Stomach (tissue), 9 donors: Measurements from ENCODE around the gene RABGAP1. TPM values are rescaled to one million over a fixed set of nuclear protein-coding genes. Genes with fewer than 3 reads are reported as not detected.

Source experiments
- DNase-seq, 2 donors: peaks; one replicate each; pipeline versions ENCODE4 v3.0.0 to v3.0.0-alpha.2; 2013 to 2019
- H3K27ac ChIP-seq, 5 donors: fragments of 200-600 bp in 4 of 5; sonication (generic) in 4 of 5; one replicate each; pipeline ENCODE4 v1.5.1; 2013 to 2019; ENCODE audit warnings: mild to moderate bottlenecking in 1 of 5, moderate library complexity in 1 of 5
- H3K27me3 ChIP-seq, 3 donors: fragments of 200-600 bp; sonication (generic); one replicate each; pipeline ENCODE4 v1.5.1; 2017 to 2019; ENCODE audit warnings: mixed run types in 1 of 3
- H3K36me3 ChIP-seq, 4 donors: fragments of 200-600 bp; sonication (generic); 1 replicate in 3 of 4; 2 replicates in 1 of 4; pipeline ENCODE4 v1.5.1; 2016 to 2019
- H3K4me1 ChIP-seq, 4 donors: fragments of 200-600 bp; sonication (generic); one replicate each; pipeline ENCODE4 v1.5.1; 2016 to 2019
- H3K4me3 ChIP-seq, 4 donors: fragments of 200-600 bp; sonication (generic) in 3 of 4; one replicate each; pipeline ENCODE4 v1.5.1; 2016 to 2019; ENCODE audit warnings: mild to moderate bottlenecking in 1 of 4
- H3K9me3 ChIP-seq, 4 donors: fragments of 200-600 bp; sonication (generic); one replicate each; pipeline ENCODE4 v1.5.1; 2016 to 2019
- EP300 ChIP-seq: sonication (generic); formaldehyde crosslinking; IDR thresholded peaks from one replicate; pipeline ENCODE4 v1.6.1; 2017; ENCODE audit warnings: antibody characterized with exemption
- POLR2A ChIP-seq, 4 donors: fragments of 450-650 bp; IDR thresholded peaks; one replicate each; pipeline ENCODE4 v1.6.1; 2016; ENCODE audit warnings: antibody characterized with exemption in 4 of 4, control low read depth in 2 of 4, mild to moderate bottlenecking in 1 of 4, moderate library complexity in 1 of 4
- POLR2AphosphoS5 ChIP-seq, 3 donors: sonication (generic); formaldehyde crosslinking; IDR thresholded peaks; one replicate each; pipeline ENCODE4 v1.6.1; 2016; ENCODE audit warnings: antibody characterized with exemption in 3 of 3
- WGBS, 5 donors: extraction: QIAGEN DNeasy Blood & Tissue Kit in 3 of 5; methylation state at CpG; one replicate each; pipeline versions ENCODE4 v1.1.5 to v1.1.7; 2013 to 2018; 5-methylcytosine and 5-hydroxymethylcytosine counted together
- intact Hi-C: fragments of 100-400 bp; cut with DNase I; formaldehyde crosslinking; loops from one replicate; pipeline ENCODE4 v1.15.1; 2023; ENCODE audit warnings: low total_unique reads
- polyA plus RNA-seq, 3 donors: library from polyadenylated mRNA; stranded (reverse); fragments of 200-250 nt; gene quantifications; one replicate each; pipeline ENCODE4 v1.2.3, GENCODE V29; 2013
- total RNA-seq, 5 donors: library from RNA; depleted of rRNA; stranded (reverse); fragments of >200 nt; gene quantifications; one replicate each; pipeline versions ENCODE4 v1.1.0 to v1.2.3, GENCODE V29; 2014 to 2016
- TF ChIP-seq, protein P1 (sequence below), 7 experiments: fragments of 450-650 bp in 4 of 7; fragments of 200-600 bp in 3 of 7; sonication (generic) in 3 of 7; IDR thresholded peaks; one replicate each; pipeline ENCODE4 v1.5.1; 2016 to 2019; ENCODE audit warnings: antibody characterized with exemption in 7 of 7, control low read depth in 2 of 7, mild to moderate bottlenecking in 1 of 7
- donor health status: healthy with polysubstance abuse.
- donor health status: Bipolar disorder and iron deficiency.
- donor health status: healthy.

RABGAP1 gene
- total and polyA plus RNA-seq, 8 donors = 7.0 to 157 (median 33.0) TPM

DNA sequence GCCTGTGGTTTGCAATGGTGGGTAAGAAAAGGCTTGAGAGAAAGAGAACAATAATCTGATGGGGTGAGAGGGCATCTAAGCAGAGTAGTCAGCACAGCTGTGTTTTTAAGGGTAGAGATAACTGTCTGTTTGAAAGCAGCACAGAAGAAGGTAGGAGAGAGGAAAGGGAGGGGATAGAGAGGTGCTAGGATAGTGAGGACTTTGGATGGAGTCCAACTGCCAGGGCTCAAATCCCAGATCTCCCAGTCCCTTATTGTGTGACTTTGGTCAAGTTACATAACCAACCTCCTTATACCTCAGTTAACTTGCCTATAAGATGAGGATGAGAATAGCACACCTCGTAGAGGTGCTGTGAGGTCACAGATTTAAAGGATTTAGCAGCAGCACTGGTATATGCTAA is 148.2 kb downstream of the RABGAP1 start:
- H3K9me3 ChIP-seq = no peaks in the 10 kb centered on the region
- no peak overlapping the region for H3K27ac ChIP-seq
- WGBS, 5 donors = 71 to 90% (median 86%) methylated on average over 1 of the region's 1 CpG
- intact Hi-C loops = no loop called here
- no peak overlapping the region for H3K4me3 ChIP-seq
- peaks cover 0 to 6% (median 0%) of the 10 kb centered on the region in 4 donors for H3K4me1 ChIP-seq
- DNase-seq = no peak
- no peaks in the 10 kb centered on the region for H3K27me3 ChIP-seq
- H3K36me3 ChIP-seq = peaks cover 30 to 94% (median 89%) of the 10 kb centered on the region in 4 donors
- TF ChIP-seq POLR2A (IDR thresholded peaks at IDR 0.05) (no peak), EP300 (no peak), POLR2AphosphoS5 (IDR thresholded peaks at IDR 0.05) (no peak)
- TF ChIP-seq, protein P1, sequence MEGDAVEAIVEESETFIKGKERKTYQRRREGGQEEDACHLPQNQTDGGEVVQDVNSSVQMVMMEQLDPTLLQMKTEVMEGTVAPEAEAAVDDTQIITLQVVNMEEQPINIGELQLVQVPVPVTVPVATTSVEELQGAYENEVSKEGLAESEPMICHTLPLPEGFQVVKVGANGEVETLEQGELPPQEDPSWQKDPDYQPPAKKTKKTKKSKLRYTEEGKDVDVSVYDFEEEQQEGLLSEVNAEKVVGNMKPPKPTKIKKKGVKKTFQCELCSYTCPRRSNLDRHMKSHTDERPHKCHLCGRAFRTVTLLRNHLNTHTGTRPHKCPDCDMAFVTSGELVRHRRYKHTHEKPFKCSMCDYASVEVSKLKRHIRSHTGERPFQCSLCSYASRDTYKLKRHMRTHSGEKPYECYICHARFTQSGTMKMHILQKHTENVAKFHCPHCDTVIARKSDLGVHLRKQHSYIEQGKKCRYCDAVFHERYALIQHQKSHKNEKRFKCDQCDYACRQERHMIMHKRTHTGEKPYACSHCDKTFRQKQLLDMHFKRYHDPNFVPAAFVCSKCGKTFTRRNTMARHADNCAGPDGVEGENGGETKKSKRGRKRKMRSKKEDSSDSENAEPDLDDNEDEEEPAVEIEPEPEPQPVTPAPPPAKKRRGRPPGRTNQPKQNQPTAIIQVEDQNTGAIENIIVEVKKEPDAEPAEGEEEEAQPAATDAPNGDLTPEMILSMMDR (IDR thresholded peaks at IDR 0.05) = no peak

DNA sequence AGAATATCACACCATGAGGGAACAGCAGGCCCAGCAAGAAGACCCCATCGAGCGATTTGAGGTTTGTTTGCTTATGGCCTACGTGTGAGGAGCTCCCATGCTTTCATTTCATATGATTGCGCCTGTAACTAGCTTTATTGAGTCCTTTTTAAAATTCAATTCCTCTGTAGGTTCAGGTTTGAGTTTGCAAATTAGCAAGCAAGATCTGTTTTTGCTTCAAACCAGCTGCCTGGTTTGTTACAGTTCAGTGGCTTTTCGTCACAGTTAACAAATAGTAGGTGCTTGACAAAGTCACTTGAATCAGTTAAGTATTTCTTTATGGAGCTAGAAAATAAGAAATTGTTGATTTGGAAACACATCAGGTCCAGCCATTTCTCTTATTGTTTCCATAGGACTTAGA is 149.0 kb downstream of the RABGAP1 start:
- no peak overlapping the region for H3K27ac ChIP-seq
- peaks cover 30 to 94% (median 88%) of the 10 kb centered on the region in 4 donors for H3K36me3 ChIP-seq

DNA sequence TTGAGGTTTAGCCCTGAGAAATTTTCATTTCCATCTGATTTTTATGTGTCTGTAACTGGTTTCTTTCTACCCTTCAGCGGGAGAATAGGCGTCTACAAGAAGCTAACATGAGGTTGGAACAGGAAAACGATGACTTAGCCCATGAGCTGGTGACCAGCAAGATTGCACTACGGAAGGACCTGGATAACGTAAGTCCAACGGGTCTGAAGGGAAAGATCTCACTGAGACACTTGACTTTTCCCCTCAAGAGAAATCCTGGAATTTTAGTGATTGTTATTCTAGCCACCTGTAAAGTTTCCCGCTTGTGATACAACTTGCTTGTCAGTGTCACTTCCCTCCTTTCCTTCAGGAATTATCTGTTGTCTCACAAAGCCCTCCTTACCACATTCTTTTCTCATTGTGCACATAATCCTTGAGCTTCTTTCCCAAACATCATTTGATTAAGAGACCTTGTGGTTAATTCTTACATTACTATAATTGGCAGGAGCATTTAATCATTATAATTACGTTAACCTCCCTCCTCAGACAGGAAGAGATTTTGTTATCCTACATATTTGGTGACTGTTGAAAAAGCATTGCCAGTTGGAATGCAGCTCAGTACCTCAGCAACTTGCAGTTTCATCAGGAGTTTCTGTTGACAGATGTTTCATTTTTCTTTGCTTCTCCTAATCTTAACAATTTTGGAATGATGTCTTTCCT is 149.5 kb downstream of the RABGAP1 start:
- H3K27ac ChIP-seq = no peak overlapping the region
- H3K27me3 ChIP-seq = no peaks in the 10 kb centered on the region
- DNase-seq = no peak
- H3K36me3 ChIP-seq = peaks cover 30 to 92% (median 87%) of the 10 kb centered on the region in 4 donors
- intact Hi-C loops = no loop called here
- H3K9me3 ChIP-seq = no peaks in the 10 kb centered on the region
- no peak overlapping the region for H3K4me3 ChIP-seq
- H3K4me1 ChIP-seq = peaks cover 0 to 6% (median 0%) of the 10 kb centered on the region in 4 donors
- WGBS, 5 donors = 85 to 93% (median 91%) methylated on average over 8 of the region's 8 CpGs
- TF ChIP-seq EP300 (no peak), POLR2A (IDR thresholded peaks at IDR 0.05) (no peak), POLR2AphosphoS5 (IDR thresholded peaks at IDR 0.05) (no peak)
- TF ChIP-seq, protein P1 (IDR thresholded peaks at IDR 0.05) = no peak

More for the DNA sequence above, 149.0 kb downstream of the RABGAP1 start:
- TF ChIP-seq, protein P1 (IDR thresholded peaks at IDR 0.05) = no peak
- no peak for TF ChIP-seq POLR2A (IDR thresholded peaks at IDR 0.05)
- no peak for TF ChIP-seq POLR2AphosphoS5 (IDR thresholded peaks at IDR 0.05)
- TF ChIP-seq EP300 = no peak
- no peak for DNase-seq
- intact Hi-C loops = no loop called here
- peaks cover 0 to 6% (median 0%) of the 10 kb centered on the region in 4 donors for H3K4me1 ChIP-seq
- no peaks in the 10 kb centered on the region for H3K27me3 ChIP-seq
- 87 to 96% (median 95%) methylated on average over 5 of the region's 5 CpGs for WGBS, 5 donors
- no peaks in the 10 kb centered on the region for H3K9me3 ChIP-seq
- H3K4me3 ChIP-seq = no peak overlapping the region

DNA sequence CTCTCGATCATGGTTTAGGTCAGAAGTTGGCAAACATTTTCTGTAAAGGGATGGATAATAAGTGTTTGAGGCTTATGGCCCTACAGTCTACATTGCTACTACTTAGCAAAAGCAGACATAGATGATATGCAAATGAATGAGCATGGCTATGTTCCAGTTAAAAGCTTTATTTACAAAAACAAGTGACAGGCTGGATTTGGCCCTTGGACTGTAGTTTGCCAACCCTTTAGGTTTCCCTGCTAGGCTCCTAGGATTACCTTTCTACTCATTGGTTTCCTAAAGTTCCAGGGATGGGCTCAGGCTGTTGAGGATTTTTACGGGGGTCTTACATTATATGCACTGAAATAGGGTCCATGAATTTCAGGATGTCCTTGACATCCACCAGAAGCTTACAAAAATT is 150.1 kb downstream of the RABGAP1 start:
- 76 to 94% (median 86%) methylated on average over 2 of the region's 2 CpGs for WGBS, 5 donors
- DNase-seq = no peak
- Histone ChIP-seq H3K36me3 (peaks cover 30 to 97% (median 87%) of the 10 kb centered on the region in 4 donors), H3K4me3 (no peak overlapping the region), H3K27ac (no peak overlapping the region), H3K4me1 (peaks cover 0 to 6% (median 0%) of the 10 kb centered on the region in 4 donors), H3K27me3 (no peaks in the 10 kb centered on the region), H3K9me3 (no peaks in the 10 kb centered on the region)
- intact Hi-C loops = no loop called here
- no peak for TF ChIP-seq EP300
- TF ChIP-seq, protein P1 (IDR thresholded peaks at IDR 0.05) = no peak
- TF ChIP-seq POLR2A (IDR thresholded peaks at IDR 0.05) = no peak
- no peak for TF ChIP-seq POLR2AphosphoS5 (IDR thresholded peaks at IDR 0.05)
